Measurements from ENCODE around the gene ARHGEF16.

Gene ARHGEF16

DNA sequence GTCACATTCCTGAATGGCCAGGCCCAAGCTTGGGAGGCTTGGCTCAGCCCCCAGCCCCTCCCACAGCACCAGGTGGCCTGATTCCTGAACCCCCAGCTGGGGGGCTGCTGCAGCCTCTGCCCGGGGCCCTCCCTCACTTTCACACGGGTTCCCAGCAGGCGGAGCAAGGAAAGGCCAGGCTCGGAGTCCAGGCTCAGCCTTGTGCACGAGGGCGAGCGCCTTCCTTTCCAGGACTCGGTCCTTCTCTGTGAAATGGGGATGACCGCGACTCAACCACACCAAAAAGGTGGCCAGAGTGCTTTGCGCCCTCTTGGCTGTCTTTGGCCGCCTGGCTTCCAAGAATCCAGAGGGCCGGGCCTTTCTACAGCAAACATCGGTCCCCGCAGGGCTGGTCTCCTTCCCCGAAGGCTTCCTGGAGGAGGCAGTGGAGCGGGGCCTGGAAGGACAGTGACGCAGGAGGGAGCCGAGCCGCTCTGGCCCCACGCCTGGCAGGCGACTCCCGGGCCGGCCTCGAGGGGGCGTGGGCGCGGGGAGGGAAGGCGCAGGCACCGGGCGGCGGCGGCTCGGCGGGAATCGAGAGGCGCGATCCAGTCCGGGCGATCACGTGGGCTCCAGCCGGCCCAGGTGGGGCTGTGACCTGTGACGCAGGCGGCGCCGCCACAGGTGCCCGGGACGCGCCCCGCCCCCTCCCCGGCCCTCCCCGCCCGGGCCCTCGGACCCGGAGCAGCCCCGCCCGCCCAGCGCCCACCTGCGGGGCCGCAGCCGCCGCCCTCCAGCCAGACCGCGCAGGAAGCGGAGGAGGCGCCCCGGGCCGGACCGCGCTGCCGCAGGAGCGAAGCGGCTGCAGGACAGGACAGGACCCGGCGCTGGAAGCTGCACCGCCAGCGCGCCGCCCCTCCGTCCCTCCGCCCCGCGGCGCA is at the start of gene ARHGEF16:
TSS of gene ARHGEF16 (plus strand) at position 775 of the 920 bp plus-strand sequence. CDS start 8,420 bp downstream, outside the sequence.
- DNase-seq (ENCODE audit: low read depth in 1 of 2, low spot score in 1 of 2) = no peak

DNA sequence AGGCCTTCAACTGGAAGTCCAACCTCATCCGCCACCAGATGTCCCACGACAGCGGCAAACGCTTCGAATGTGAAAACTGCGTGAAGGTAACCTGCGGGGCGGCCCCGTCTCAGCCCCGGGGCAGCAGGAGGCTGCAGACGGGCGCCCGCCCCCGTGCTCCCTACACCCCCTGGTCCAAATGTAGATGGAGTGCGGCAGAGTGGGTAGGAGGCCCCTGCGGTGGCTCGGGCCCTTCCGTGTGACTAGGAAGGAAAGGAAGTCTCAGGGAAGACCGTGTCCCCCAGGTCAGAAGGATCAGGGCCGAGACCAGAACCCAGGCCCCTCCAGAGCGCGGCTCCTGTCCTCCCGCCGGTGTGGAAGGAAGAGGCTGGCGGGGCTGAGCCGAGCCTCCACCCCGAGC is 49.7 kb upstream of the ARHGEF16 start:
- no peak for DNase-seq (ENCODE audit: low read depth in 1 of 2, low spot score in 1 of 2)

DNA sequence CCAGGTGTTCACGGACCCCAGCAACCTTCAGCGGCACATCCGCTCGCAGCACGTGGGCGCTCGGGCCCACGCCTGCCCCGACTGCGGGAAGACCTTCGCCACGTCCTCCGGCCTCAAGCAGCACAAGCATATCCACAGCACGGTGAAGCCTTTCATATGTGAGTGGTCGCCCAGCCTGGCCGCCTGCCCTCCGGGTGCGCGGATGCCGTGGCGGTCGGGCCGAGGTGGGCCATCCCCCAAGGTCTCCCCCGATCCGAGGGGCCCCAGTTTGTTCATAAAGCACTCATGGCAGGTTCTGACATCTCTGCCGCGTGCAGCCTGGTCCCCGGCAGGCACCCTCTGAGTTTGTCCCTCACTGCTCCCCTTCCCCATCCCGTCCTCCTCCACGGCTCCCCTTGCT is 49.0 kb upstream of the ARHGEF16 start:
- DNase-seq (ENCODE audit: low read depth in 1 of 2, low spot score in 1 of 2) = no peak

DNA sequence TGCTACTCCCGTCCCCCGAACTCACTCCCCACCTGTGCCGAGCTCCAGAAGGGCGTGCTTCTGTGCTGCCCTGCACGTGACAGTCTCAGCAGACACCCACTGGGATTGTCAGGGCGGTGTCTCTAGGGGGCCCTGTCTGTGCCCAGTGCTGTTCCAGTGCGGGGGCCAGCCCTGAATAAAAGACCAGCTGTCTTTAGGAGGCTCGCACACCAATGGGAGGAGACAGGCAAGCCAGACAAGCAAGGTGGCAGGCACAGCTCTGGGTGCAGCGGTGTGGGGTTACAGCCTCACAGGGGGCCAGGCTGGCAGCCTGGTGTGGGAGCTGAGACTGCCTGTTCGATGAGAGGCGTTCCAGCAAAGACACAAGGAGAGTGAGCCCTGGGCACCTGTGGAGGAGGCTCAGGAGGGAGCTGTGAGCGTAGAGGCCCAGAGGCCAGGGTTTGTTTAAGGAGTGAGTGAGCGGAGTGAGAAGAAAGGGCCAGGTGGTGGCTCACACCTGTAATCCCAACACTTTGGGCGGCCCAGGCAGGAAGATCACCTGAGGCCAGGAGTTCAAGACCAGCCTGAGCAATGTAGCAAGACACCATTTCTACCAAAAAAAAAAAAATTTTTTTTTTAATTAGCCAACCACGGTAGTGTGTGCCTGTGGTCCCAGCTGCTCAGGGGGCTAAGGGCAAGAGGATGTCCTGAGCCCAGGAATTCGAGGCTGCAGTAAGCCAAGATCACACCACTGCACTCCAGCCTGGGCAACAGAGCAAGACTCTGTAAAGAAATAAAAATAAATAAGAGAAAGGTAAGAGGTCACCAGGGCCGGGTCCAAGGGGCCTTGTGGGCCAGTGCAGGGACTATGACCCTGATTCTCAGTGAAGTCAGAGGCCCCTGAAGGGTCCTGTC is 48.2 kb upstream of the ARHGEF16 start:
- DNase-seq (ENCODE audit: low read depth in 1 of 2, low spot score in 1 of 2) = no peak

DNA sequence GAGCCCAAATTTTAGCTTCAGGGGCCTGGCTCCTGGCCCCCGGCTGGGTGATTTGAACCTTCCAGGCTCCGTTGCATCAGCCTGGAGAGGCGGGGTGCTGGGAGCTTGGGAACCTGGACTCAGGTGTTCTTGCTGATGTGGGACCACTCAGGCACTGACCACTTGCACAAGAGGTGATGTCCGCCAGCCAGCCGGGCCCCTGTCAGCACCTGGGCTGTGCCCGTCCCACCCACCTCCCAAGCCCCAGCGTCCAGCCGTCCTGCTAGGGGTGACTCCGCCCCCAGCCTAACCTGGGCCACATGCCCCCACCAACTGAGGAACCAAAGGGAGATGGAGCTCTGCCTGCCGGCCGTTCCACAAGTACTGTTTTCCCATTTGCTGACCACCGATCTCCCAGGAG is 47.4 kb upstream of the ARHGEF16 start:
- DNase-seq (ENCODE audit: low read depth in 1 of 2, low spot score in 1 of 2) = no peak

DNA sequence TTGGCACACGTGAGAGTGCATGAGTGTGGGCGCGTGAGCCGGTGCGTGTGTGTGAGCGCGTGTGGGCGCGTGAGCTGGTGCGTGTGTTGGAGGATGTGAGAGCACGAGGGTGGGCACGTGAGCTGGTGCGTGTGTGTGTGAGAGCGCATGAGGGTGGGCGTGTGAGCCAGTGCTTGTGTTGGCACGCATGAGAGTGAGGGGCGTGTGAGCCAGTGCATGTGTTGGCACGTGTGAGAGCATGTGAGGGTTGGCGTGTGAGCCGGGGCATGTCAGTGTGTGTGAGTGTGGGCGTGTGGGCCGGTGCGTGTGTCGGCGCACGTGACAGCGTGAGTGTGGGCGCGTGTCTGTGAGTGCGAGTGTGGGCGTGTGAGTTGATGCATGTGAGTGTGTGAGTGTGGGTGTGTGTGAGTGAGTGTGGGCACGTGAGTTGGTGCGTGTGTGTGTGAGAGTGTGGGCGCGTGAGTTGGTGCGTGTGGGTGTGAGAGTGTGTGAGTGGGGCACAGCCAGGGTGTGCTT is 45.7 kb upstream of the ARHGEF16 start:
- DNase-seq (ENCODE audit: low read depth in 1 of 2, low spot score in 1 of 2) = no peak

DNA sequence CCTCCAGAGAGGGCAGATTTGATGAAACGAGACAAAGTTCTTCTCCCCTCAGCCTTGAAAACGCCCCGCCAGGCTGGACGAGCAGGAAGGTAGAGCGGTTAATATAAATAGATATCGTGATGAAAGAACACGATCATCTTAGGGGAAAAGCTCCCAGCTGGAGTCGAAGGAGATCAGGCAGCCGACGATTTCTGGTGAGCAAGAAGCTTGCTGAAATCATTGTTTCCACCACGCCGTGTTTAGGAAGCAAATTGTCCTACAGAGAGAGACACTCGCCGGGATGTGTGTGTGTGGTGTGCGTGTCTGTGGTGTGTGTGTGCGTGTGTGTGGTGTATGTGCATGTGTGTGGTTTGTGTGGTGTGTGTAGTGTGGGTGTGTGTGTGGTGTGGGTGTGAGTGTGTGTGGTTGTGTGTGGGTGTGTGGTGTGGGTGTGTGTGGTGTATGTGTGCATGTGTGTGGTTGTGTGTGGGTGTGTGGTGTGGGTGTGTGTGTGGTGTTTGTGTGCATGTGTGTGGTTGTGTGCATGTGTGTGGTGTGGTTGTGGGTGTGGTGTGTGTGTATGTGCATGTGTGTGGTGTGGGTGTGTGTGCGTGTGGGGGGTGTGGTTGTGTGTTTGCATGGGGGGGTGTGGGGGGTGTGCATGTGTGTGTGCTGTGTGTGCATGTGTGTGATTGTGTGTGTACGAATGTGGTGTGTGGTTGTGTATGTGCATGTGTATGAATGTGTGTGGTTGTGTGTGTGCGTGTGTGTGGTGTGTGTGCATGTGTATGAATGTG is 44.9 kb upstream of the ARHGEF16 start:
- no peak for DNase-seq (ENCODE audit: low read depth in 1 of 2, low spot score in 1 of 2)

DNA sequence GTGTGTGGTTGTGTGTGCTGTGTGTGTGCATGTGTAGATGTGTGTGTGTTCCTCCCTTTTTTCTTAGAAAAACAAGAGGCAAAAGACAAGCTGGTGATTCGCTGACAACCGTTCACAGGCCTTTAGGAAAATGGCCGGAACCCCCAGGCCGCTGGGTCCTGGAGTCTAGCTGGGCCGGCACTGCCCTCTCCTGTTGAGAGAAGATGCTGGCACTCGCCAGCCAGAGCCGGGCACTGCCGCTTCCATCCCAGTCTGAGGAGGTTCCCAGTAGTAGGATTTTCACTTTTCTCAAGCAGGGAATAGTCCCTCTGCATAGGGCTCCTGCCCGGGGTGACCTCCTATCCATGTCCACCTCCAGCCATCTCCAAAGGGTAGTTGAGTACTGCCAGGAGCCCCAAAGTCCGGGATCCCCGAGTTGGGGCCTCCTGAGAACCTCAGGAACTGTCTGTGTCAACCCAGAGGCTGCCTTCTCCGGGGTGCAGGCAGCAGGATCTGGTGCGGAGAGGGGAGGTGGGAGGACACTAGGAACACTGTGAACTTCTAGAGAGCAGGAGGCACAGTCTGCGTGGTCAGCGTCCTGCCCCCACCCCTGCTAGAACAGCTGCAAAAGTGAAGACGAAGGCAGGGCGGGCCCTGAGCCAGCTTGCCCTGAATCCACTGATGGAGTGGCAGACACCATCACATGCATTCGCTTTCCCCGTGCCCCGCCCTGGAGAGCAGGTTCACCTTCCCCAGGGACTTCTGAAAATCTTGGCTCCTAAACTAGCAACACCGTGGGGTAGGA is 44.1 kb upstream of the ARHGEF16 start:
- DNase-seq (ENCODE audit: low read depth in 1 of 2, low spot score in 1 of 2) = no peak

DNA sequence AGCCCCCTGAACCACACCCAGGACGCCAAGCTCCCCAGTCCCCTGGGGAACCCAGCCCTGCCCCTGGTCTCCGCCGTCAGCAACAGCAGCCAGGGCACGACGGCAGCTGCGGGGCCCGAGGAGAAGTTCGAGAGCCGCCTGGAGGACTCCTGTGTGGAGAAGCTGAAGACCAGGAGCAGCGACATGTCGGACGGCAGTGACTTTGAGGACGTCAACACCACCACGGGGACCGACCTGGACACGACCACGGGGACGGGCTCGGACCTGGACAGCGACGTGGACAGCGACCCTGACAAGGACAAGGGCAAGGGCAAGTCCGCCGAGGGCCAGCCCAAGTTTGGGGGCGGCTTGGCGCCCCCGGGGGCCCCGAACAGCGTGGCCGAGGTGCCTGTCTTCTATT is 42.7 kb upstream of the ARHGEF16 start:
- DNase-seq (ENCODE audit: low read depth in 1 of 2, low spot score in 1 of 2) = no peak

DNA sequence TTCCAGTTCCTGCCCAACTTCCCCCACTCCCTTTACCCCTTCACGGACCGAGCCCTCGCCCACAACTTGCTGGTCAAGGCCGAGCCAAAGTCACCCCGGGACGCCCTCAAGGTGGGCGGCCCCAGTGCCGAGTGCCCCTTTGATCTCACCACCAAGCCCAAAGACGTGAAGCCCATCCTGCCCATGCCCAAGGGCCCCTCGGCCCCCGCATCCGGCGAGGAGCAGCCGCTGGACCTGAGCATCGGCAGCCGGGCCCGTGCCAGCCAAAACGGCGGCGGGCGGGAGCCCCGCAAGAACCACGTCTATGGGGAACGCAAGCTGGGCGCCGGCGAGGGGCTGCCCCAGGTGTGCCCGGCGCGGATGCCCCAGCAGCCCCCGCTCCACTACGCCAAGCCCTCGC is 42.1 kb upstream of the ARHGEF16 start:
- no peak for DNase-seq (ENCODE audit: low read depth in 1 of 2, low spot score in 1 of 2)

DNA sequence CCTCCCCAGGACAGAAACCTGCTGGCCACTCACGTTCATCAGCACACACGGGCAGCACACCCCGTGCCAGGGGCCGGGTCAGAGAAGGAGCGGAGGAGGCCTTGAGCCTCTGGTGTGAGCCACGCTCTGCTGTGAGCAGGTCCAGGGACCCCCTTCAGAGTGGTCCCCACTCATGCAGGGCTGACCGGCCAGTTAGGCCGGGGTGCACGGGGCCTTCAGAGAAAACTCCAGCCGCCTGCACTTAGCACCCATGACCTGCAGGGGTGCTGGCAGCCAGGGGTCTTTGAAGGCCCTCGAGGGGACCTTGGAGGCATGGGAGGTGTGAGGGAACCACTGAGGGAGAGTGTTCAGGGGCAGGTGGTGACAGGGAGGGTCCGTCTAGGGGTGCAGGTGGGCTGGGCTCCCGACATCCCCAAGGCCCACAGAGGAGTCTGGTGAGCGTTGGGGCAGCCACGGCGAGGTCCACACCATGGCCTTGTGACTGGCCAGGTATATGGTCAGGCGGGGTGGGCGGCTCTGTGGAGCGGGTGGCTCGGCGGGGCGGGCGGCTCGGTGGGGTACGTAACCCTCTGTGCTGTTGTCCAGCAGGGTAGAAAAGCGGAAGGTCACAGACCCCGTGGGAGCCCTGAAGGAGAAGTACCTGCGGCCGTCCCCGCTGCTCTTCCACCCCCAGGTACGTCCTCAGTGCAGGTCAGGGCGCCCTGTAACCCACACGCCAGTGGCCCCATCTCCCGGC is 40.3 kb upstream of the ARHGEF16 start:
- DNase-seq (ENCODE audit: low read depth in 1 of 2, low spot score in 1 of 2) = no peak

DNA sequence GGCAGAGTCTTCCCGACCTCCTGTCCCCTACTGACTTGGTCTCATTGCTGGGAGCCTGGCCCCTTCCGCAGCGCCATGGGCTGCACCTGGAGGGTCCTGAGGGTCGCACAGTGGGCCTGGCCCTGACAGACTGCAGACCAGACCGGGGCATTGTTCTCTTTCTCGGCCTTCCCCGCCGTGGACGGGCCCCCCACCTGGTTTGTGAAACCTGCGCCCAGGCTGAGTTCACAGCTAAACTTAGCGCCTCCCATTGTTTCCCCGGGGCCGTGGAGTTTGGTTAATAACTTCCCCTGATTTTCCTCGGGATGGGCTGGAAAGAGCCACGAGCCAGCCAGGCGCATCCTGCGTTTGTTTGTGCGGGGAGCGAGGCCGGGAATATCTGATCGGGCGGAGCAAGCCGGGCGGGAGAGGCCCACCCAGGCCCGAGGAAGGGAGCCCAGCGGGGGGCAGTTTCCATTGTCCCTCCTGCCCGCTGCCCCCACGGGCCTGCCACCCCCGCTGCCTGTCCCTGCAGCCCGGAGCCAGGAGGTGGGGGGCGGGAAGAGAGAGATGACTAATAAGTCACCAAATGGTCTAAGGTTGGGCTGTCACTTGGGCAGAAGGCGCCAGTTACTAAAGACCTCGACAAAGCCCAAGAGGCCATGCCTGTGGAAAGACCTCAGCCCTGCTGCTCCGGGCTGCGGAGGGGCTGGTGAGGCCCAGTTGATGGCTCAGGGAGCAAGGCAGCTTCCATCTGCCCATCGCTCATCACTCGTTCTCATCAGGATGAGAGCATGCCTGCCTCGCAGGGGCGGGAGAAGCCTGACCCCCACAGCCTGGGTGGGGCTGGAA is 39.0 kb upstream of the ARHGEF16 start:
- DNase-seq (ENCODE audit: low read depth in 1 of 2, low spot score in 1 of 2) = no peak

DNA sequence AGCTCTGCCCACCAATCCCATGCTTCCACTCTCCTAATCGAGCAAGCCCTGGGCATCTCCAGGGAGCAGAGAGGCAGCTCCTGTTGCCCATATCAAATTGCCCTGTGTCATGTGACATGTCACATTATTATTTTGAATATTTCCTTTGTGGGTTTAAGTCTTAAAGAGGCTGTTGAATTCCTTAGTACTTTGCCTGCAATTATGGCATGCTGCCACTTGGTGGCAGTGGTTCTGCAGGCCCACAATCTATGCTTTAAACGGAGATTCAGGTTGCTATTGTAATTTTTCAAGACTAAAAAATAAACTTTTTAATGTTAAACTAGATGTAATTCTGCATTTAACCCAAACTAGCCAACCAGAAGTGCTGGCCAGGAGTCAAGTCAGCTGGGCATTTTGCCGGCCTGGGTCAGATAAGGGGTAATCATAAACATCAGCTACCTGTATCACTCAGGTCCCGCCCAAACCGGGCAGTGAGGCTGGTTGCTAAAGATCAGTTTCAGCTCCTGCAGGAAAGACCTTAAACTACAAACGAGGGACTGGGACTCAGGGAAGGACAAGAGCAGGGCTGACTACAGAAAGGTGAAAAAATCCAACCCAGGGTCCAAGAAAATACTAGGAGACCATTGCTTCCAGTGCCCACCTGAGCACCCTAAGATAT is 37.3 kb upstream of the ARHGEF16 start:
- DNase-seq (ENCODE audit: low read depth in 1 of 2, low spot score in 1 of 2) = no peak

DNA sequence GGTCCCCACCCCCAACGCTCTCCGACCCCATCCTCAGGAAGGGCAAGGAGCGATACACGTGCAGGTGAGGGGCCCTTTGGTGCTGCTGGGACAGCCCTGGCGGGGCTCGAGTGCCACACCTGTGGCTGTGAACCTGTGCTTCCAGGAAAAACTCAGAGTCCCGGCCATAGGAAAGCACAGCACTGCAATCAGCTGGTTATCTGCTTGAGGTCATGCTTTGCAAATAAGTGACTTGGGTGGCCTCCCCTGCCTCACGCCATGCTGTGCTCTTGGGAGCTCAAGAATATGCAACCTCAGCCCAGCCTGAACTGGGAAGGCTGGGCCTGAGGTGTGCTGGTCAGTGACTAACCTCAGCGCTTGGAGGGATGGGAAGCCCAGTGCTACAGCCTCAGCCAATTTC is 36.5 kb upstream of the ARHGEF16 start:
- DNase-seq (ENCODE audit: low read depth in 1 of 2, low spot score in 1 of 2) = no peak

DNA sequence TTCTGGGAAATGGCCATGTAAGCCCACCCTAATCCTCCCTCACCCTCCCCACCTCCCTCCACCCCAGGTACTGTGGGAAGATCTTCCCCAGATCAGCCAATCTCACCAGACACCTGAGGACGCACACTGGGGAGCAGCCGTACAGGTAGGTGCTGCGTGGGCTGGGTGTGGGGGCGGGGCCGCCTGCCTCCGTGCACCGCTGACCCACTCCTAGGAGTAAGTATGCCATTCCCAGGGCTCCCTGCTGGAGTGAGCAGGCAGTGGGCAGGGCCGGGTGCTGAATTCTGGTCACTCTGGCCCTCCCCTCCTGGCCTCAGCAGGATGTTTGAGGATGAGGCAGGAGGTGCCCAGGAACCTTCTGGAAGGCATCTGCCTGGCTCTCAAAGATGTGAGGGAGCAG is 35.9 kb upstream of the ARHGEF16 start:
- no peak for DNase-seq (ENCODE audit: low read depth in 1 of 2, low spot score in 1 of 2)

DNA sequence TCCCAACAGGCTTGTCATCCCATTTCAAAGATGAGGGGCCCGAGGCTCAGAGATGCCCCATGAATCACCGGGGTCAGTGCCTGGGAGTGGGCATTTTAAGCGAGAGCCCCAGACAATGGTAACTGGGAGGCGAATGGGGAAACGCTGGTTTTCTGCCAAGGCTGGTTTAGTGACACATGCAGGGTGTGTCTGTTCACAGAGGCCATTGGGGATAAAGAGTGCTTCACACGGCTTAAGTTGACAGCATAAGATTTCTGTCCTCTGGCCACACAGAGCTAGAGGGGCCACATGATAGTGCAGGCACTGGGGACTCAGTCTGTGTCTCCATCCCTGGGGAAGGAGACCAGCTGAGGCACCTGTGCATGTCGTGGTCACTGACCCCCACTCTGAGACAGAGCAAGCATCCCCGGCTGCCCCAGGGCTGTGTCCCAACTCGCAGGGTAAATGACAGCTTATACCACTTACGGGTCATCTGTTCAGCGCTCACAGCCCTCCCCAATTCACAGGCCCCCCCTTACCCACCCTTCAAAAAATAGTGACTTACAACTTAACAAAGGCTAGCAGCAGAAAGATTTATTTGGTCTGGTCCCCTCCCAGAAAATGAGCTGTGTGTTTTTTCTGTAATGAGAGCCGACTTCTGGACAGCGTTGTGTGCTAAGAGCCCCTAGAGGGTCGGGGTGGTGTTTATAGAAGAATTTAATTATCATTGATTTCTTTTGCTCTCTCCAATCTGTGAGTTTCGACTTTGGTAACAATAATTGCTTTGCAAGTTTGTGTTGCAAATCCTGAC is 34.9 kb upstream of the ARHGEF16 start:
- no peak for DNase-seq (ENCODE audit: low read depth in 1 of 2, low spot score in 1 of 2)

DNA sequence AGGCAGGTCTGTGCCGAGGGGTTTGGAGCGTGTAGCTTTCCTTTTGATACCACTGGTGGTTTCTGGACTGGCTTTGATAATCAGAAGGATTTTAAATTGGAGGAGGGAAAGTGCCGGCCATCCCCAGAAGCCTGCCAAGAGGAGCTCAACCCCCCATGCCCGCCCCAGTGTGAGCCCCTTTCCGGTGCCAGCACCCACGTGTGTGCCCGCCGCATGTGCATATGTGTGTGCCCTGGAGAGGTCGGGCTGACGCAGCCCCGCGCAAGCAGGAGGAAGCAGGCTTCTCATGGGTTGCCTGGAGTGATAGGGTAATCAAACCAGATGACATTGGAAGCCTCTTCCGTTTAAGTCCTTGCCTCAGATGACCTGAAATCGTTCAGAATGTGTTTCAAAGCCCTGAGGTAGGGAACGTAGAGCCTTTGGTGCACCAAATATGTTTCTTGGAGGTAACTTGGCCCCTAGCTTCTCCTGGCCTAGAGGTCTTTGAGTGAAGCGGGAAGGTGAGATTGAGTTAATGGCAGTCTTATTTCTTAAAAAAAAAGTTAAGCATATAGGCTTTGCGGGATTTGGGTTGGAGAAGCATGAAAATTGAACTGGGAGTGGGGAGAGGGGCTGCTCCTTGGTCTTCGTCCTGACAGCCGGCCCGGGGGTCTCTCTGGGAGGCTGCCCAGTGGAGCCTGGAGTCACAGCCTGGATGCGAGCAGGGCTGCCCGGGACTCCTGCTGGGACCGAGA is 34.1 kb upstream of the ARHGEF16 start:
- DNase-seq (ENCODE audit: low read depth in 1 of 2, low spot score in 1 of 2) = no peak

Measured in stimulated activated CD4-positive, alpha-beta T cell treated with anti-CD3 and anti-CD28 coated beads, Interleukin-15, amount 100 ng/mL, for 1 hour (primary cell).